Glutamatergic neuron (in vitro differentiated cells): ENCODE data around the gene SLC36A2. TPM values are rescaled to one million over a fixed set of nuclear protein-coding genes. Genes with fewer than 3 reads are reported as not detected.

ENCODE experiments used
- DNase-seq: peaks from one replicate; pipeline ENCODE4 v3.0.0; 2022
- H3K27ac Mint-ChIP-seq: one replicate; pipeline ENCODE4 v1.8.0; 2020; ENCODE audit warnings: mild to moderate bottlenecking, mixed read lengths, inconsistent platforms; ENCODE audit not compliant: unreplicated experiment
- H3K27me3 Mint-ChIP-seq: one replicate; pipeline ENCODE4 v1.8.0; 2020; ENCODE audit warnings: mild to moderate bottlenecking, moderate library complexity, mixed read lengths, inconsistent platforms; ENCODE audit not compliant: unreplicated experiment
- H3K36me3 Mint-ChIP-seq: one replicate; pipeline ENCODE4 v1.8.0; 2020; ENCODE audit warnings: mild to moderate bottlenecking, mixed read lengths, inconsistent platforms; ENCODE audit not compliant: unreplicated experiment
- H3K4me1 Mint-ChIP-seq: one replicate; pipeline ENCODE4 v1.8.0; 2020; ENCODE audit warnings: mild to moderate bottlenecking, low read depth, mixed read lengths, inconsistent platforms; ENCODE audit not compliant: unreplicated experiment
- H3K4me3 Mint-ChIP-seq: one replicate; pipeline ENCODE4 v1.8.0; 2020; ENCODE audit warnings: mild to moderate bottlenecking, mixed read lengths, inconsistent platforms; ENCODE audit not compliant: unreplicated experiment
- H3K9me3 Mint-ChIP-seq: one replicate; pipeline ENCODE4 v1.8.0; 2020; ENCODE audit warnings: mild to moderate bottlenecking, moderate library complexity, mixed read lengths, inconsistent platforms; ENCODE audit not compliant: unreplicated experiment
- total RNA-seq: library from RNA; stranded (reverse); fragmentation: NEBNext Ultra II Directional; extraction: Animal tissue kit (Norgen Biotek cat#: 25700); gene quantifications from one replicate; pipeline ENCODE4 v1.2.1, GENCODE V29; 2021; ENCODE audit not compliant: unreplicated experiment
- TF ChIP-seq, protein P1 (sequence below): fragments of 200-600 bp; sonication (generic); IDR thresholded peaks from one replicate; pipeline ENCODE4 v1.5.0; 2021; ENCODE audit not compliant: partially characterized antibody, unreplicated experiment

The SLC36A2 gene
- total RNA-seq, 1 donor from 2014 or later = not detected

GRCh38 chr5:151332857-151333256 lies 14.5 kb downstream of the SLC36A2 start:
- no peak overlapping the region for H3K27ac Mint-ChIP-seq
- no peaks in the 10 kb centered on the region for H3K4me1 Mint-ChIP-seq
- no peak for DNase-seq
- no peak overlapping the region for H3K4me3 Mint-ChIP-seq
- H3K36me3 Mint-ChIP-seq = no peaks in the 10 kb centered on the region
- H3K27me3 Mint-ChIP-seq = peaks cover 4% of the 10 kb centered on the region
- H3K9me3 Mint-ChIP-seq = no peaks in the 10 kb centered on the region
- TF ChIP-seq, protein P1, sequence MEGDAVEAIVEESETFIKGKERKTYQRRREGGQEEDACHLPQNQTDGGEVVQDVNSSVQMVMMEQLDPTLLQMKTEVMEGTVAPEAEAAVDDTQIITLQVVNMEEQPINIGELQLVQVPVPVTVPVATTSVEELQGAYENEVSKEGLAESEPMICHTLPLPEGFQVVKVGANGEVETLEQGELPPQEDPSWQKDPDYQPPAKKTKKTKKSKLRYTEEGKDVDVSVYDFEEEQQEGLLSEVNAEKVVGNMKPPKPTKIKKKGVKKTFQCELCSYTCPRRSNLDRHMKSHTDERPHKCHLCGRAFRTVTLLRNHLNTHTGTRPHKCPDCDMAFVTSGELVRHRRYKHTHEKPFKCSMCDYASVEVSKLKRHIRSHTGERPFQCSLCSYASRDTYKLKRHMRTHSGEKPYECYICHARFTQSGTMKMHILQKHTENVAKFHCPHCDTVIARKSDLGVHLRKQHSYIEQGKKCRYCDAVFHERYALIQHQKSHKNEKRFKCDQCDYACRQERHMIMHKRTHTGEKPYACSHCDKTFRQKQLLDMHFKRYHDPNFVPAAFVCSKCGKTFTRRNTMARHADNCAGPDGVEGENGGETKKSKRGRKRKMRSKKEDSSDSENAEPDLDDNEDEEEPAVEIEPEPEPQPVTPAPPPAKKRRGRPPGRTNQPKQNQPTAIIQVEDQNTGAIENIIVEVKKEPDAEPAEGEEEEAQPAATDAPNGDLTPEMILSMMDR = no peak

DNA sequence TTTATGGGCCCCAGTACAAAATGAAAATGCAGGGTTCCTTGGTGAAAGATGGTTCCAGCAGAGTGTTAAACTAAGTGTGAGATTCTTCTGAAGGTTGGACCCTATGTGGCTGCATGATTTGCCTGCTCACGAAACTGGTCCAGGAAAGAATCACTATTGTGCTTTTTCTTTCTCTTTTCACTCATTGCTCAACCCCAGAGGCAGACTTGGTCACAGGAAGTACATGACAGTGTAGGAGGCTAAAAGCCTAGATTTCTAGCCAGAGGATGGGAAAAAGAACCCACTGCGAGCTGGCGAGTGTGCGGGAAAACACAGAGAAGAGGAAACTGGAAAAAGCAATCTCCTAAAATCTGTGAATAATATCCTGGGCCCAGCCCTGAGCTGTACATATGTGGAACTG lies 18.6 kb downstream of the SLC36A2 start:
- Mint-ChIP-seq H3K9me3 (no peaks in the 10 kb centered on the region), H3K27ac (no peak overlapping the region)

GRCh38 chr5:151327585-151327984 lies 19.8 kb downstream of the SLC36A2 start:
- Mint-ChIP-seq H3K36me3 (no peaks in the 10 kb centered on the region), H3K27ac (no peak overlapping the region), H3K4me1 (no peaks in the 10 kb centered on the region), H3K9me3 (peaks cover 4% of the 10 kb centered on the region), H3K4me3 (no peak overlapping the region), H3K27me3 (no peaks in the 10 kb centered on the region)
- no peak for DNase-seq
- TF ChIP-seq, protein P1 = no peak

More for the DNA sequence above, 18.6 kb downstream of the SLC36A2 start:
- TF ChIP-seq, protein P1 = no peak
- Mint-ChIP-seq H3K4me1 (no peaks in the 10 kb centered on the region), H3K36me3 (no peaks in the 10 kb centered on the region), H3K27me3 (peaks cover 1% of the 10 kb centered on the region), H3K4me3 (no peak overlapping the region)
- DNase-seq = no peak

GRCh38 chr5:151326266-151326665 lies 21.1 kb downstream of the SLC36A2 start:
- H3K9me3 Mint-ChIP-seq = peaks cover 4% of the 10 kb centered on the region
- H3K27ac Mint-ChIP-seq = no peak overlapping the region
- no peak overlapping the region for H3K4me3 Mint-ChIP-seq
- TF ChIP-seq, protein P1 = no peak
- no peaks in the 10 kb centered on the region for H3K27me3 Mint-ChIP-seq
- no peaks in the 10 kb centered on the region for H3K36me3 Mint-ChIP-seq
- no peaks in the 10 kb centered on the region for H3K4me1 Mint-ChIP-seq
- no peak for DNase-seq

- no peaks in the 10 kb centered on the region for H3K27me3 Mint-ChIP-seq
- DNase-seq = no peak
- peaks cover 5% of the 10 kb centered on the region for H3K4me1 Mint-ChIP-seq
- no peak overlapping the region for H3K27ac Mint-ChIP-seq
- peaks cover 4% of the 10 kb centered on the region for H3K9me3 Mint-ChIP-seq
- no peak overlapping the region for H3K4me3 Mint-ChIP-seq
- H3K36me3 Mint-ChIP-seq = no peaks in the 10 kb centered on the region
- TF ChIP-seq, protein P1 = no peak
Measured at GRCh38 chr5:151320481-151320880, 26.9 kb downstream of the SLC36A2 start.
